Glomerular endothelial cell (primary cell): Measurements from ENCODE around the gene ARPIN. TPM values are rescaled to one million over a fixed set of nuclear protein-coding genes. Genes with fewer than 3 reads are reported as not detected.
A peak's percentile ranks its signal among the peaks of the same experiment; 100 is the strongest.
"Not testable (repeated sequence)": the region's sequence is repeated elsewhere in the genome, so short reads cannot be mapped to it uniquely, and the experiment has no call there.

Experiments
- DNase-seq: peaks from one replicate; pipeline ENCODE4 v3.0.0-alpha.2; 2011; ENCODE audit warnings: low read depth, low spot score; ENCODE audit errors: extremely low read depth
- total RNA-seq: library from RNA; depleted of rRNA; stranded (reverse); fragments of >200 nt; gene quantifications from 2 replicates; pipeline ENCODE4 v1.2.3, GENCODE V29; 2015

The ARPIN gene
- total RNA-seq, 1 donor from 2014 or later: 14.8 TPM

GRCh38 chr15:89910891-89911626, 1.7 kb downstream of the ARPIN start:
- no peak for DNase-seq

GRCh38 chr15:89909611-89910010, 3.1 kb downstream of the ARPIN start:
- DNase-seq: no peak

- no peak for DNase-seq
Measured at GRCh38 chr15:89908226-89908625, 4.5 kb downstream of the ARPIN start.

GRCh38 chr15:89907289-89907688, 5.5 kb downstream of the ARPIN start:
- DNase-seq: no peak

GRCh38 chr15:89905846-89906378, 6.8 kb downstream of the ARPIN start:
- DNase-seq: no peak

- no peak for DNase-seq
Measured at GRCh38 chr15:89904519-89904918, 8.2 kb downstream of the ARPIN start.

GRCh38 chr15:89903858-89904130, 9.0 kb downstream of the ARPIN start:
- no peak for DNase-seq

GRCh38 chr15:89903015-89903857, 9.5 kb downstream of the ARPIN start:
- no peak for DNase-seq

GRCh38 chr15:89900849-89901248, 11.9 kb downstream of the ARPIN start:
- DNase-seq: no peak

- no peak for DNase-seq
Measured at GRCh38 chr15:89899951-89900567, 12.7 kb downstream of the ARPIN start.

GRCh38 chr15:89899295-89899945, 13.3 kb downstream of the ARPIN start:
- no peak for DNase-seq

- DNase-seq: no peak
Measured at GRCh38 chr15:89898614-89899294, 14.0 kb downstream of the ARPIN start.

- no peak for DNase-seq
Measured at GRCh38 chr15:89898146-89898545, 14.6 kb downstream of the ARPIN start.

GRCh38 chr15:89893696-89894447, 18.9 kb downstream of the ARPIN start, which contains the start of gene AP3S2:
TSS of gene AP3S2 (minus strand) at chr15:89893994. CDS start at chr15:89893949, 45 bp downstream.
- DNase-seq: peak; percentile 77

GRCh38 chr15:89893027-89893426, 19.7 kb downstream of the ARPIN start:
- DNase-seq: no peak

GRCh38 chr15:89888214-89888804, 24.4 kb downstream of the ARPIN start:
- DNase-seq: no peak

GRCh38 chr15:89885611-89886010, 27.1 kb downstream of the ARPIN start:
- no peak for DNase-seq

- not testable (repeated sequence) for DNase-seq
Measured at GRCh38 chr15:89885179-89885578, 27.6 kb downstream of the ARPIN start.

- no peak for DNase-seq
Measured at GRCh38 chr15:89883518-89883917, 29.2 kb downstream of the ARPIN start.
